GM18868 (cell line): ENCODE measurements around the gene DCDC2.
"Not testable (repeated sequence)": the region's sequence is repeated elsewhere in the genome, so short reads cannot be mapped to it uniquely, and the experiment has no call there.

Experiments
- ATAC-seq: cut with Tn5 transposase; IDR thresholded peaks from one replicate; pipeline ENCODE4 v1.9.1; 2021; ENCODE audit warnings: mild to moderate bottlenecking, moderate library complexity; ENCODE audit not compliant: unreplicated experiment

The DCDC2 gene

DNA sequence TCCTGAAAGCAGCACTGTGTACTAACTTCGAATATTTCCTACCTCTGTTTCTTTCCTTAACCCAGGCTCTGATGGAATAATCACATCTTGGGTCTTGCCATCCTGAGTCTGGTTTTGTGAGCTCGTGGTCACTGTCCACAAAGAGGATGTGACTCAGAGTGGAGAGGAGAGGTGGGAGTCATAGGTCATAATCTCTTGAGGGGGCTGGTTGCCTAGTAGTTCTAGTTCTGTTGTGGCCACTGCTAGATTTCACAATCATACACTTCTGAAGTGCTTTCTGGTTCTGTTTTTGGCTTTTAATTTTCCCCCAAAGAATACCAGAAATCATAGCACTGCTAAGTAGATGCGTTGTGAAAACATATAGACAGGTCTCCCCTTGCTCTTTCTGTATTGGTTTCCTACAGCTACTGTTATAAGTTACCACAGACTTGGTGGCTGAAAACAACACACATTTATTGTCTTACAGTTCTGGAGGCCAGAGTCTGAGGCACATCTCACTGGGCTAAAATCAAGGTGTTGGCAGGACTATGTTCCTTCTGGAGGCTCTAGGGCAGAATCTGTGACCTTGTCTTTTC, 129.1 kb downstream of the DCDC2 start:
- ATAC-seq, result no peak

DNA sequence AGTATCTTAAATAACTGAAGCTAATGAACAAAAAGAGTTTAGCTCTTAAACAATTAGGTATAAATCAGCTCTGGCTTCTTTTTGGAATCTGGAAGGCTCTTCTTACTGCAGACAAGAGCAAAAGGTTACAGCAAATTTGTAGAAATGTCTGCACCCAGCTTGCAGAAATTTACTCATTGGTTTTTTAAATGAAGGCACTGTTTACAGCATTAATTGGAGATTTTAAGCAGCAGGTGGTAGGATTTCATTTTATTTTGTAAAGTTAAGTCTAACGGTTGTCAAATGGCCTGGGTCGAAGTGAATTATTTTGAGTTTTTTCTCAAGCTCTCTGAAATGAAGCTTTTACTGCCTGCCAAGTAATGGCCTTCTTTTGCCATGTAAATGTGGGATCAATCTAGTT, 129.7 kb downstream of the DCDC2 start:
- no peak for ATAC-seq

DNA sequence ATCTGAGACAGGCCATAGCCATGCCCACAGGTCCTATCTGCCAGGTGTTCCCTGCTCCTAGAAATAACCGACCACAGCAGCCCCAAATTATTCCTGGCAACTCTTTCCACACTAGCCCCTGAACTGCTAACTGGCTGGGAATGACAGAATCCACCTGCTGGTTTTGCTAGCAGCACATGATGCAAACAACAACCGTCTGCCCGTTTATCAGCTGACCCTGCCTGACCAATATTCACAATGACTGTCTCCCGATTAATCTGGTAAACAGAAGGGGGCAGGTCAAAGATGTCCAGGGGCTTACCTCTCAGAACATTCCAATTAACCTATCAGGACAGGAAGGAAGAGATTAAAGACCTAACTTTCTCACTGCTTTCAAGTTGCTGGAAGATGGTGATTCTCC, 130.3 kb downstream of the DCDC2 start:
- ATAC-seq, result no peak

DNA sequence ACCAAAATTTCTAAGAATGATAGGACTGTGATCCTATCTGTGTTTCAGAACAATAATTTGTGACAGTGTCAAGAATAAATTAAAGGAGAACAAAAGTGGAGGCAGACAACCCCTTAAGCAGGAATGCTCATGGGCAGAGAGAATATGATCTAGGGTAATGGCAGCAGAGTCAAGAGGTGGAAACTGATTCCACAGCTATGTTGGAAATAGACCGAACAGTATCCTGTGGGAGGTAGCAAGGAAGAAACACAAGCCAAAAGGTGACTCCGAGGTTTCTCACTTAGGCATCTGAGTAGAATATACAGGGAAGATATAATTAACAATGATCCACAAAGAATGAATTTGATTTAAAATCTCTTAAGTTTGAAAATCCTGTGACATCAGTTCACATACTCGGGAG, 131.3 kb downstream of the DCDC2 start:
- no peak for ATAC-seq

DNA sequence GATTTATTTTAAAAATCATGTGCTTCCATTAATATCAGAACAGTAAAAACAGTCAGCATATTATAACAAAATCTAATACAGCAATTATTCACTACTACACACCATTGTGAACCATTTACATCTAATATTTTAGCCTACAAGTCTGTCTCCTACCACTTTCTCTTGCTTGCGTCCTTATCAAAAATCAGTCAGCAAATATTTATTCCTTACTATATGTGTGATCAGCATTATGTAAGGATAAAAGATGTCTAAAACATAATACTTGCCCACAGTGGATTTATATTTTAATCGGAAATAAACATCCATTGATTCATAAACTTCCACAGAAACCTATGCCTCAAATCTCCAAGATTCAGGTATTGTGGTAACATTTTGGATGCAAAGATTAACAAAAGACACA, 132.0 kb downstream of the DCDC2 start:
- no peak for ATAC-seq

DNA sequence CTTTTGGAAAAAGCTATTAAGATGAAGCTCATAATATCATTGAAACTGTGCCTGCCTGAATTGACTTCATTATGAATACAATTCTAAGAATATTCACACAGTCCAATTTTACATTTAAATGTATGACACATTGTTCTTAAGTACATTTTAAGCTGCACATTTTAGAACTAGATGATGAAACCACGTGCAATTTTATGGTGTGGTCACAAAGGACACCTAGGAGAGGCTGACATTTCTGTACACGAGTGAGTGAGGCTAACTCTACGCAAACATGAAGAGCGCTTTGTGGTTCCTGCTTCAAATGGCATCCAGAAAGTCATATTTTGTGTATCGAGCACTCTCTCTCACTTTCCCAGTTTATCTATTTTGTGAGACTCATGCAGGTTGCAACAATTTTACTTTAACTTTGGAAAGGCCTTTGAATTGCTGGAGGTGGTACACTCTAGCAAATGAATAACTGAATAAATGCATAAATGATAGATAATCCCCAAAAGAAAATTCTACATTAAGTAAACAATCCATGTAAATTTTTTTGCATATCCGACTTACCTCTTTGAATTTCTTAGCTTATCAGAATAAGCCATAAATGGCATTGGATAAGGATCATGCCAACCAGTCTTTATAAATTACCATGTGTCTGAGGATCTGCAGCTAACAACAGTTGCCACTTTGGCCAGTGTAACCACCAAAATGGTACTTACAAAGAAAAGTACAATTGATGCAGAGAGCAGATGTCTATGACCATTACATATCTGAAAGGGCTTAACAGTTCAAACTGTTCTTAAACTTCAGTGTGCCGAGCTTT, 134.5 kb downstream of the DCDC2 start:
- no peak for ATAC-seq

DNA sequence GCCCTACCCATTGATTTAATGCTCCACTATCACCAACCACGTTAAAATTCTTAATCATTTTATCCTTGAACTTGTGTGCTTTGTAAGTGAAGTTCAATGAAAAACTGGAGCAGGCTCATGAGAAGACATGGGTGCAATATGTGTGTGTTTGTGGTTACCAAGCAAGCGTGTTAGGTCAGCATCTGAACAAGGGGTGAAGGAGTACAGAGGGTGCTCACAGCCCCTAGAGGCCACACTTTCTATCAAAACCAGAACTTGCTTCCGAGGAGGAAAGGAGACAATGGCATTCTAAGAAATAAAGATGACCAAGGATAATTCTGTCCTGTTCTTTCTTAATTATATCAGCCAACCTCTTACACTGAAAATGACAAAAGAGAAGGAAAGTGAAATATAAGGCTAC, 138.2 kb downstream of the DCDC2 start:
- no peak for ATAC-seq

DNA sequence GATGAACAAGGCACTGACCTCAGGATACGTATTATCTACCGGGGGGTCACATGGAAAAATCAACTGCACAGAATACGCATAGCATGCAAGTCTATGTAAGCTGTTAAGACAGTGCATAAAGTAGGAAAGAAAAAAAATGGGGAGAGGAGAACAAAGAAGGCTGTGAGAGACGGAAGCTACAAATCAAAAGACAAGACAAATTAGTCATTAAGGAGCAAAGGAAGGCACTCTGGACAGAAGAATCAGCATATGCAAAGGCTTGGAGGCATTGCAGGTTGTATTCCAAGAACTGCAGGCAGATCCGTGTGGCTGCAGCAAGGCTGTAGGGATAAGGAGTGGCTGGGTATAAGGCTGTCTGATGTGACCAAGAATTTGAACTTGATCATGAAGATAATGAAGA, 142.9 kb downstream of the DCDC2 start:
- ATAC-seq, result no peak

DNA sequence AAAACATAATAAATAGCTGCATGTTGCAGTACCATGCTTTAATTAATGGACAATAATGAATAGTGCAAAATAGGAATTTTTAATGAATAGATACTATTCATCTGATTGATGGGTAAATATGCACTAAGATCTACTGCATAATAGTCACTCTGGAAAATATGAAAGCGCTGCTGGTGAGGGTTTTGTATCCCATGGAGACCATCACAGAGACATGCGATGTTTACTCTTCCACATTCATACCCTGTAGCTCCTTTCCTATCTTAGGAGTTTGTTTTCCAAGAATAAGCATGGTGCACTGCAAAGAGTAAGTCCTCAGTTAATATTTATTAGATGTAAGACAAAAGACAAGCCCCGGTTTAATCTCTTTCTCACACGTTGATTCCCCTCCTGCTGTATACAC, 150.4 kb downstream of the DCDC2 start:
- no peak for ATAC-seq

DNA sequence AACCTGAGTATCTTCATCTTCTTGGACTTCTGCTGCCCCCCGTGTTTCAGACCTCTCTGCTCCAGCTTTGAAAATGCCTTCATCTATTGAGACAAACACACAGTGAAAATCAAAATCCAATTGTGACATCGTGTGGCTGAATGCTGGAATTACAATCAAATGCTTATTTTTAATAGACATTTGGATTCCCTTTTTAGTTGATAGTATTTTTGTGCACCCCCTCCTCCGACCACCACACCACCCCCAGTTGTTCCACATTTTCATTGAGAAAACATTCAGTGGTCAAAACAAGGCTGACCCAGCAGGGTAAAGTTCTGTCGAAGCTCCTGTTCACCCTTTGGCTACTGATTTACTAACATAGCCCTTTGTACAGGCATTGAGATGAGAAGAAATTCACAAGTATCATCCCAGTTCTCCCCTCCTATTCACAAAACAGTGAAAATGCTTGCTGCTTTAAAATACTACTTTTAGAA, 152.8 kb downstream of the DCDC2 start:
- peak; percentile 72 for ATAC-seq

DNA sequence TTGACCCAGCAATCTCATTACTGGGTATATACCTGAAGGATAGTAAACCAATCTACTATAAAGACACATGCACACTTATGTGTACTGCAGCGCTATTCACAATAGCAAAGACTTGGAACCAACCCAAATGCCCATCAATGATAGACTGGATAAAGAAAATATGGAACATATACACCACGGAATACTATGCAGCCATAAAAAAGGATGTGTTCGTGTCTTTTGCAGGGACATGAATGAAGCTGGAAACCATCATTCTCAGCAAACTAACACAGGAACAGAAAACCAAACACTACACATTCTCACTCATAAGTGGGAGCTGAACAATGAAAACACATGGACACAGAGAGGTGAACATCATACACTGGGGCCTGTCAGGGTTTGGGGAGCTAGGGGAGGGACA, 153.7 kb downstream of the DCDC2 start:
- not testable (repeated sequence) for ATAC-seq

DNA sequence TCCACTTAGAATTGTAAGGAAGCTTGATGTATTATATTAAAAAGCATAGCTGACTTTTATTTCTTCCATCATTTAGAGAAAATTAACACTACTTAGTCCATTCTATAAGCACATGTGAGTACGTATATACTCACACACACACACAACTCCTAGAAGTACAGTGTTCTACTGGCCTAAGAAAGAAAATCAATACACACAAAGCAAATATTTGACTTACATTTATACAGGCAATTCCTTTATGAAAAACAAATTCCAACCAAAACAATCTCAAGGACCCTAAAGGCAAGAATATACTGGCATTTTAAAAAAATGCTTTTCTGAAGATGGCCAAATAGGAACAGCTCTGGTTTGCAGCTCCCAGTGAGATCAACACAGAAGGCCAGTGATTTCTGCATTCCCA, 160.0 kb downstream of the DCDC2 start:
- no peak for ATAC-seq

DNA sequence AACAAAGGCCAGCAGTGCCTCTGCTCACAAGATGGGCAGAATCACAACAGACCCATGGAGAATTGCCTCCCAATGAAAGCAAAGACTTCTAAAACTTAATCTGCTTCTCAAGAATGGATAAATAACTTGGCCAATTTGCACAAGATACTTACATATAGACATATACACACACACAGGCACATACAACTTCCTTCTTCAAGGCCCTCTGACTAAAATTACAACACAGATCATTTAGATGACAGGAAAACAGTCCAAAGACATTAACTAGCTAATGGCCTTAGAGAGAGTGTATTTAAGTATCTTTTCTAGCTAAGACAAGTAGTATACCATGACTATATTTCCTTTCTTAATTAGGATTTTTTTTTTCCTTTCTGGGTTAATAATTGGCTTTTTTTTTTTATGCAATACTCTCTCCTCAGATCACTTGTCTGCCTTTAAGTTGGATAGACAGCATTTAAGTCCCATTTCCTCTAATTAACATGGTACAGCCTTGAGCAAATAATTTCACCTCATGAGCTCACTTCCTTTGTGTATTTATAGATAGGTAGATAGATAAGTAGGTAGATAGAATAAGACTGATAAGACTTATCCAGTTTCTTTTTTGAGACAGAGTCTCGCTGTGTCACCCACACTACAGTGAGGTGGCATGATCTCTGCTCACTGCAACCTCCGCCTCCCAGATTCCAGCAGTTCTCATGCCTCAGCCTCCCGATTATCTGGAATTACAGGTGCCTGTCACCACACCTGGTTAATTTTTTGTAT, 161.8 kb downstream of the DCDC2 start:
- ATAC-seq, result no peak

DNA sequence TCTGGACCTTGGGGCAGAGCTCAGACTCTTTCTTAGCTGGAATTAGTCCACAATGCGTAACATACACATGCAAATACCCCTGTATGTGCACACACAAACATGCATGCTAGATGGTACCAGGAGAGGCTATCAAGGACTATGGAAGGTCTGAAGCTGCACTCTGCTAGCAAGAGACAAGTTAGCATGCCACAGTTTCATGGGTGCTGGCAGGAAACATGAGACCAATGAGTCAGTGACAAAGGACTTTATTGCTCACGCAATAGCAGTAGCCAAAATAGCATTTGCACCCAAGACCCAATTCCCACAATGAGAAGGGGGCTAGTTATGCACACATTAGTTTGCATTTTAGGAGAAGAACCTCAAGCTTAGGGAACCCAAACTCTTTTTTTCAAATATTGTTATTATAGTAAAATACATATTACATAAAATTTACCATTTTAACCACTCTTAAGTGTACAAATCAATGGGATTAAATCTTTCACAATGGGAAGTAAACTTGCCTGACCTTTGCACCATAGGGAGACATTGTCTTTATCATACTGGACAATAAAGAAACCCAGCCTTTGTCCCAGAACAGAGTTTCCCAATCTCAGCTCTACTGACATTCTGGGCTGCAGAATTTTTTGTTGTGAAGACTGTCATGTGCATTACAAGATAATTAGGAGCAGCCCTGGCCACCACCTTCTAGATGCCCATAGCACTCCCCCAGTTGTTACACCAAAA, 162.7 kb downstream of the DCDC2 start:
- no peak for ATAC-seq

DNA sequence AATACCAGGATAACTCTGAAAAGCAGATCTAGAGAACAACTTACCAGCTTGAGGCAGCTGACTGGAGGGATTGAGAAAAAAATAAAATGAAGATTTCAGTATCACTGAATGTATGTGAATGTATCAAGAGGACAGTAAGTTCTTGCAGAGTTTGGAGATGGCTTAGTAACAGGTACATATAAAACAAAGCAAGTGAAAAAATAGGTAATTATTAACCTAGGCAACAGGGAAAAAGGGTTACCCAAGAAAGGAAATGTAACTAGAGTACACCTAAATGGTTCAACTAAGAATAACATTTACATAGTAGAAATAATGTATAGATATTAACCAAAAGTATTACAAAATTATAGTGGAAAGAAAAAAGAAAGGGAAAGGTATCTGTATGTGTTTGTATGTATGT, 164.5 kb downstream of the DCDC2 start:
- ATAC-seq, result no peak

DNA sequence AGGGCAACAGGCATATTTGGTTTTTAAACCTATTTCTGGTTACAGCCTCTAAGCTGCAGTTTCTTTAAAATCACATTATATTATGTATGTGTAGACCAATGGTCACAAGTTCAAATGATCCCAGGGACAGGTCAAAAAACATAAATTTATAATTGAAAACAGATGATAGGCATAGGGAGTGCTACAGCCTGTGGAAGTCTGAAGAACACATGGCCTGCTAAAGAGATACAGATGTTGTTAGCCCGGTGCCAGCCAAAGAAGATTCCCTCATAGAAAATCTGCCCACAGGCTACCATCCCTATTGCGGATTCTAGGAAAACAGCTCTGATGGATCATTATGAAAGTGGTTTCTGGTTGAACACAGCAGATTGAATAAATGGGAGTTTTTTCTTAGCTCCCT, 166.5 kb downstream of the DCDC2 start:
- ATAC-seq, result no peak

DNA sequence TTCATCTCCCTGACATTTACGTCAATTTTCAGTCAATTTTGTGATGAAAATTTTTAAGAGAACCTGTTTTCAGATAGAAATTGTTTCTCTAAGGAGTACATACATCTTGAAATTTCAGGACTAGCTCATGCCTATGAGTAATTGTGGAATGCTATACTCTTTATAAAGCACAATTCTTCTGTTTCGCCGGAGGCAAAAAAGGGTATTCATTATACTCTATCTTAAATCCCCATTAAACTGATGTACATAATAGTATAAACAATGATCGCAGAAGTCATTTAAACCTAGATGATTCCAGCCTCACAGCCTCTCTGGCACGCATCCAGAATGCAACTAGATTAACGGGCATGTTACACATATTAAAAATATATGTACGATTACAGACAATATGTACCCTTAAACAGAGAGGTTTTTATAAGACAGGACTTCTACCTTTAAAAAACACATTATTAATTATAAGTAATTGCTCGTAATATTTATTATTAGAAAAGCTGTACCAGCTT, 169.2 kb downstream of the DCDC2 start:
- ATAC-seq, result no peak

DNA sequence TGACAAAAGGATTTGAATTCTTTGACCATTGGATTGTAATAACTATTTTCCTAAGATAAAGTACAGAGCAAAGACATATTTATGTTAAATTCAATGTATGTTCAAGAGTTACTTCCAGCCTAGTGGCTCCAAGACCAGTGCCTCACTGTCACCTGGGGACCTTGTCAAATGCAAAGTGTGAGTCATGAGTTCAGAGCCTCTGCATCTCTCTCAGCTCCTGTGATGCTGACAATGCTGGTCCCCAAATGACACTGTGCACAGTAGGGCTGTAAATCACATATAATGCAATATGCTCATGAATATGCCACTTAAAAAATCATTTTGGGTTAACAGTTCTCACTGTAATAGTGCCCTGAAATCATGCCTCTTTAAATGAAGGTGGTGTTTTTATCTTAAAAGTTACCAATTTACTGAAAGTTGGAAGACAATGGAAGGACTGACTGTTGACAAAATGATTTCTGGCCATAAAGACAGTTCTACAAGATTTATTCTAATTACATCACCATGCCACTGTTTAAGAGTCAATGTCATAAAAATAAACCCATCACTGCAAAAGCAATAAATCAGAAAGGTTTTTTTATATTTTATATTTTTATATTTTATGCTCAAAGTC, 169.8 kb downstream of the DCDC2 start:
- no peak for ATAC-seq

DNA sequence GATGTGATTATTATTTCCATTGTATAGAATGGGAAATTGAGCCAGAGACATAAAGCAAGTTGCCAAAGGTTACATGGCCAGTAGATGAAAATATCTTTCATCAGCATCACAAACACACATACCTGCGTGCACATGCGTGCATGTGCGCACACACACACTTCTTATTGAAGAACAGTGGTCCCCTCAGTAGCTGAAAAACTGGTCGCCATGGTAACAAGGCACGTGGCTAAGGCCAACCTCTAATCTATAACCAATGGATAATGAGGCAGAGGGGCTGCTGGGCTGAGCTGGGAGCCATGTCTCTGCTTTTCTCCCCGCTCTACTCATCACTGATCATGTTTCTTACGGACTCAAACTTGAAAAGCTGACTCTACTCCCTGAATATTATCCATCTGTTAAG, 171.5 kb downstream of the DCDC2 start:
- no peak for ATAC-seq

DNA sequence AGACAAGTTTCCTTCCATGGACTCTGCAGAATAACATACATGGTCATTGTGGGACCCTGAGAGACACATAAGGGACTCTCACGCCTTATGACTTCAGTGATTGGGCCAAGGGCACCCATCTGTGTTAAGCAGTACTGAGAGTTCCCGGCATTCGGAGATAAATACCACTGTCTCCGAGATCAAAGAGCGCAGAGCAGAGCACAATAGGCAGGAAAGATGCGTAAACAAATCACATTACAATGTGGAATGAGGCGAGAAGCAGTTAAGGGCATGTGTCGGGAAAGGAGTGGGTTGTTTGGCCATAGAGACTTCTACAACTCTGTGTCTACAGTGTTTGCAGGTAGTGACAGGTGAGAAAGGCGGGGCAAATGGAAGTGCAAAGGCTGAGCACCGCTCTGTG, 174.3 kb downstream of the DCDC2 start:
- no peak for ATAC-seq

DNA sequence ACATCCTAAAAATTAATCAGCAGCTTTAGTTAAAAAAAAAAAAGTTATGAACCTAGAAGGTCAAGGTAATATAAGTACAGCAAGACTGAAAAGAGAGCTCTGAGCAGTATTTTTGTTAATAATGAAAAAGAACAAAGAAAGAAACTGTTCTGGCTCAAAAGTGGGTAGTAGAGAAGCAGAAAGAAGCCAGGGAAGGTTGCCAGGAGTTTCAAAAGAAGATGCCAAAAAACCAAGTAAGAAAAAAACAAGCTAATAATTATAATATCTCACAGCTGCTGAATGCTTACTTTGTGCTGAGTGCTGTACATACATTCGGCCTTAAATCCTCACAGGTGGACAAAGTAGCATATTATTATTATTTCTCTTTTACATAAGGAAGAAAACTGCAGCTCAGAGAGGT, 200.0 kb downstream of the DCDC2 start:
- no peak for ATAC-seq
